GM18520 (cell line): Measurements from ENCODE around the gene FGB.

ENCODE experiments used
- ATAC-seq: cut with Tn5 transposase; IDR thresholded peaks from one replicate; pipeline ENCODE4 v1.9.1; 2021; ENCODE audit not compliant: unreplicated experiment

The FGB gene

GRCh38 chr4:154565704-154566103, 2.9 kb downstream of the FGB start:
- ATAC-seq: no peak

- no peak for ATAC-seq
These were observed 3.9 kb downstream of the FGB start for GRCh38 chr4:154566639-154567204.

GRCh38 chr4:154569028-154569427, 6.2 kb downstream of the FGB start:
- ATAC-seq: no peak

- ATAC-seq: no peak
These were observed 6.8 kb downstream of the FGB start for GRCh38 chr4:154569584-154569983.

GRCh38 chr4:154573190-154573870, 10.5 kb downstream of the FGB start:
- ATAC-seq: no peak

GRCh38 chr4:154574311-154574710, 11.5 kb downstream of the FGB start:
- ATAC-seq: no peak

GRCh38 chr4:154577324-154577723, 14.5 kb downstream of the FGB start:
- no peak for ATAC-seq

GRCh38 chr4:154578919-154579318, 16.1 kb downstream of the FGB start:
- no peak for ATAC-seq

GRCh38 chr4:154579927-154580326, 17.1 kb downstream of the FGB start:
- ATAC-seq: no peak

GRCh38 chr4:154582723-154583122, 19.9 kb downstream of the FGB start:
- no peak for ATAC-seq

GRCh38 chr4:154583230-154583629, 20.4 kb downstream of the FGB start:
- ATAC-seq: no peak

- ATAC-seq: no peak
These were observed 20.9 kb downstream of the FGB start for GRCh38 chr4:154583677-154584076.

- no peak for ATAC-seq
These were observed 21.4 kb downstream of the FGB start for GRCh38 chr4:154584259-154584658.

- no peak for ATAC-seq
These were observed 22.7 kb downstream of the FGB start for GRCh38 chr4:154585369-154586018.

- ATAC-seq: no peak
These were observed 23.7 kb downstream of the FGB start for GRCh38 chr4:154586296-154587033.

- no peak for ATAC-seq
These were observed 25.4 kb downstream of the FGB start for GRCh38 chr4:154588198-154588597.

- ATAC-seq: no peak
These were observed 26.7 kb downstream of the FGB start for GRCh38 chr4:154589296-154590197.

GRCh38 chr4:154590329-154591006, 27.7 kb downstream of the FGB start, which contains the start of gene FGA:
Gene FGA (minus strand): TSS chr4:154590742. CDS start chr4:154590687, 55 bp downstream.
- no peak for ATAC-seq

GRCh38 chr4:154591890-154592289, 29.1 kb downstream of the FGB start:
- ATAC-seq: no peak

- ATAC-seq: no peak
These were observed 31.1 kb downstream of the FGB start for GRCh38 chr4:154593868-154594267.
